Adipose tissue (tissue), 3 donors: ENCODE data around the gene PIK3R6. TPM values are rescaled to one million over a fixed set of nuclear protein-coding genes. Genes with fewer than 3 reads are reported as not detected.
"Not testable (repeated sequence)": the region's sequence is repeated elsewhere in the genome, so short reads cannot be mapped to it uniquely, and the experiment has no call there.

Experiments used
- H3K27ac ChIP-seq: one replicate; pipeline ENCODE4 v1.5.1; 2013; ENCODE audit warnings: low read depth, low read length
- WGBS, 3 donors: extraction: QIAGEN DNeasy Blood & Tissue Kit; methylation state at CpG; one replicate each; pipeline ENCODE4 v1.1.7; 2013; 5-methylcytosine and 5-hydroxymethylcytosine counted together
- polyA plus RNA-seq, 3 donors: library from polyadenylated mRNA; stranded (reverse); fragments of 200-250 nt; gene quantifications; one replicate each; pipeline ENCODE4 v1.2.3, GENCODE V29; 2013
- donor health status: healthy with polysubstance abuse.
- donor health status: Bipolar disorder and iron deficiency.
- donor health status: healthy.

PIK3R6 gene
- polyA plus RNA-seq, 3 donors = 0.09 to 0.54 TPM; not detected in 1

DNA sequence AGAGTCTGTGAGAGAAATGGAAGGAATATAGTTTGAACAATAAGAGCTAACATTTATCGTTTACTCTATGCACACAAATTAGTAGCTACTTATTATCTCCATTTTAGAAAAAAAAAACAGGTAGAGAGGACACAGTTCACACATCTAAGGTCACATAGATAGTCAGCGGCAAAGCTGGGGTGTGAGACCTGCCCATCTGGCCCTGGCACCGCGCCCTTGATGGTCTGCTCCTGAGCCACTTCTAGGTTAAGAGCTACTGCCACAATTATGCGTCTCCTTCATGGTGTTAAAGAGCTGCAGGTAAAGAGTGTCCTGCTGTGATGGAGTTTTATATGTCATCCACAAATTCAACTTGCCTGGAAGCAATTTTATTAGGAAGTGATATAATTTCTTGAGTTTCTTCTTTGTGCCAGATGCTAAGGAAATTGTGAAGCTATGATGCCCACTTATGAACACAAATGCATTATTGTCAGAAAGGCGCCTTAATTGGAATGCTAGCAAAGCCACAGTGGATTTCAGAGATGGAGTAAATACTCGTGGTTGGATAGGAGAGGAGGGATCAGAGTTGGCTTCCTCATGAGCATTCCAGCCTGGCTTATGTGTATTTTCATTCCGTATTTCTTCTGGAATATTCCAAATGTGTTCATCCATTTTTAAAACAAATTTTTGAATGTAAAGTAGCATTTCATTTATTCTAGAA lies 47.0 kb downstream of the PIK3R6 start:
- H3K27ac ChIP-seq = no peak overlapping the region
- 59 to 87% (median 78%) methylated on average over 8 of the region's 8 CpGs for WGBS, 3 donors

DNA sequence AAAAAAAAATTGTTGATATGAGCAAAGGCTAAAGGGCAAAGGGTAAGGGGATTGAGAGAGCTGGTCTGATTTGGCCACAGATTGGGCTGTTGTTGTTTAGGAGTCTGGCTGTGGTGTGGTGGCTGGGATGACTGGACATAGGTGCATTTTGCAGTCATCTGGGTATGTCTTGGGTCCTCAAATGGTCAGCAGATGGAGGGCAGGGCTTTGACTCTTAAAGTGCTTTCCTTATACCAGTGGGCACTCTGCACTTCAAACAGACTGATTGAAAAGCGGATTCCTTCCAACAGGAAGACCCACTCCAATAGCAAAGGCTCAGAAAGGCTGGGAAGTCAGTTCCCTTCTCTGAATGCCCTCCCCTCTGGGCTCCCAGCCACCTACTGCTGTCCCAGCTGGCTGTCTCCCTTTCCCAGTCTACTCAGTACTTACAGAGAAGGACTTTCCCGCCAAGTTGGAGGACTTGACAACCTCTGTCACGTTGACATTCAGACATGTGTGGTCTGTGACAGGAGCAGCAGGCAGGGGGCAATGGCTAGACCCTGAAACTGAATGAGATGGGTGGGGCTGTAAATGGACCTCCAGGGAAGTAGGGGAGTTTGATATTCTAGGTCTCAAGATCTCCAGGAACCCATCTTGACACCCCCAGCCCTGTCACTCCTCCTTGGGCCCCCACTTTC lies 48.7 kb downstream of the PIK3R6 start:
- 37 to 64% (median 57%) methylated on average over 3 of the region's 3 CpGs for WGBS, 3 donors
- H3K27ac ChIP-seq = no peak overlapping the region

DNA sequence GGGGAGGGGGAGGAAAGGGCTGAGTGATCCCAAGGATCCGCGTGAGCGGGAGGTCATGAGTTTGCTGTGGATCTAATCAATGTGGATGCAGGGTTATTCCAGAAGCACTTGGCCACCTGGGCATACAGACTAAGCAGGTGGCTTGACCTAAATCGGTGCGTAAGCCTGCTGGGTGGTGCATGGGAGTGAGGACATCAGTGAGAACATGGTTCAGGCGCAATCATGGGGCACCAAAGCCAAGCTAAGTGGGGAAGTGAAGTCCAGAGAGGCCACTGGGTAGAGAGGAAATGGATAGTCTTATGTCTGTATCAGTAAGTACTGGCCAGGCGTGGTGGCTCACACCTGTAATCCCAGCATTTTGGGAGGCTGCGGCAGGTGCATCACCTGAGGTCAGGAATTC lies 49.4 kb downstream of the PIK3R6 start:
- 80 to 97% (median 95%) methylated on average over 8 of the region's 8 CpGs for WGBS, 3 donors
- no peak overlapping the region for H3K27ac ChIP-seq

DNA sequence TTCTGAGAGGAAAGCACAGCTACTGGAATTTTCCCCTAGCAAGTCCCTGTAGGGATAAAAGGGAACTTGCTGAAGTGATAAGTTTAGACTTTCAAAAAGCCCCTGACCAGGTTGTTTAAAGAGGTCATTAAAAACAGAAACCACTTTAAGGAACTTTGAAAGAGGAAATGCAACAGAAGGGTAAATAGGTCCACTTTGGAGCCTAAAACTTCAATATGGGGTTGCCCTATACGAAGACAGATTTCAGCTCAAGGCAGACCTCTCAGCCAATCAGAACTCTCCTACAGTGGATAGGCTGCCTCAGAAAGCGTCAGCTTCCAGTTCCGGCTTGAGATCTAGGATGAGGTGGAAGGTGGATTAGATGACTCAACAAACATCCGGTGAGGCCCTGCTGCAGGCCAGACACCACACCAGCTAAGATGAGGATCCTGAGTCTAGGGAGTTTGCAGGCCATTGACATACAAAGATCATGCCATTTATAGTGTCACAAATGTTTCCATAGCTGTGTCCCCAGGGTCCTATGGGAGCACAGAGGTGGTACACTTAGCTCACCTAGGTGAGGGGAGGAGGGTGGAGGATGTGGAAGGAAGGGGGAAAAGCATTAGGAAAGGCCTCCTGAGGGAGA lies 60.4 kb downstream of the PIK3R6 start:
- no peak overlapping the region for H3K27ac ChIP-seq
- WGBS, 3 donors = 60 to 84% (median 62%) methylated on average over 4 of the region's 4 CpGs

DNA sequence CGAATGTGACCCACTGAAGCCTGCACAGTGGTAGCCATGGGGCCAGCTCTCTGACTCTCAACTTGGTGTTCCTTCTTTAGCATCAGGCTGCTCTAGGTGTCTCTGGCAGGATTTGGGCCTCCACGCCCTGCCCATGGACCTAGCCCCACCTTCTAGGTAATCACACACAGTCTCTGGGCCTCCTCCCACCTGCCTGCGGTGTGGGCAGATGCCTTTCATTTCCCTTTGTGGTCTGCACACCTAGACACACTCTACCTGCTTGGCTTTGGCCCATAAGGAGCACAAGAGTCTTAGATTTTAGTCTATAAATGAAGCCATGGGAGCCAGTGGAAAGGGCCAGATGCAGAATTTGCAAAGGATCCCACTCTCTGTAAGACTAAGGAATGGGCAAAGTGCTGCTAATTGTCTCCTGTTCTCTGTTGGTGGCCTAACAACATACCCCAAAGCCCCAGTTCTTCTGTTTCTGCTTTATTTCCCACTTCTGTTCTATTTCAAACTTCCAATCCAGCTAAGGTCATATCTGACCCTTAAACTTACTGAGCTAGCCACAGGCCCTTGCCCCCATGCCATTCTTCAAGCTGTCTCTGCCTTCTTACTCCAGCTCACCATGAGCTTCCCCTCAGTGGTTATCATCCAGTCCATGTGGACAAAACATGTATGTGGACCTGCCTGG lies 61.1 kb downstream of the PIK3R6 start:
- H3K27ac ChIP-seq = no peak overlapping the region
- 84 to 93% (median 86%) methylated on average over 3 of the region's 3 CpGs for WGBS, 3 donors

DNA sequence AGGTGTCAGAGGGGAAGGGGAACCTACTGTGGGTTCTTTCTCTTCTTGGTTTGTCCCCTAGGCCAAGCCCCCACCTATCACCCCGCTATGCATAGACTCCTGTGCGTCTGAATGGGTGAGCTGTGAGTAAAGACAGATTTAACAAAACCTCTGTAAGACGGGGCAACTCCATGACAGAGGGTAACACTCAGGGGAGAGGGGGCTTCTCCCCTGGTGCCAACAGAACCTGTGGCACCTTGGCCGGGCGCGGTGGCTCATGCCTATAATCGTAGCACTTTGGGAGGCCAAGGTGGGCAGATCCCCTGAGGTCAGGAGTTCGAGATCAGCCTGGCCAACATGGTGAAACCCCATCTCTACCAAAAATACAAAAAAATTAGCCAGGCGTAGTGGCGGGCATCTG lies 62.1 kb downstream of the PIK3R6 start:
- WGBS, 3 donors = 90 to 95% (median 91%) methylated on average over 10 of the region's 10 CpGs
- not testable (repeated sequence) for H3K27ac ChIP-seq

DNA sequence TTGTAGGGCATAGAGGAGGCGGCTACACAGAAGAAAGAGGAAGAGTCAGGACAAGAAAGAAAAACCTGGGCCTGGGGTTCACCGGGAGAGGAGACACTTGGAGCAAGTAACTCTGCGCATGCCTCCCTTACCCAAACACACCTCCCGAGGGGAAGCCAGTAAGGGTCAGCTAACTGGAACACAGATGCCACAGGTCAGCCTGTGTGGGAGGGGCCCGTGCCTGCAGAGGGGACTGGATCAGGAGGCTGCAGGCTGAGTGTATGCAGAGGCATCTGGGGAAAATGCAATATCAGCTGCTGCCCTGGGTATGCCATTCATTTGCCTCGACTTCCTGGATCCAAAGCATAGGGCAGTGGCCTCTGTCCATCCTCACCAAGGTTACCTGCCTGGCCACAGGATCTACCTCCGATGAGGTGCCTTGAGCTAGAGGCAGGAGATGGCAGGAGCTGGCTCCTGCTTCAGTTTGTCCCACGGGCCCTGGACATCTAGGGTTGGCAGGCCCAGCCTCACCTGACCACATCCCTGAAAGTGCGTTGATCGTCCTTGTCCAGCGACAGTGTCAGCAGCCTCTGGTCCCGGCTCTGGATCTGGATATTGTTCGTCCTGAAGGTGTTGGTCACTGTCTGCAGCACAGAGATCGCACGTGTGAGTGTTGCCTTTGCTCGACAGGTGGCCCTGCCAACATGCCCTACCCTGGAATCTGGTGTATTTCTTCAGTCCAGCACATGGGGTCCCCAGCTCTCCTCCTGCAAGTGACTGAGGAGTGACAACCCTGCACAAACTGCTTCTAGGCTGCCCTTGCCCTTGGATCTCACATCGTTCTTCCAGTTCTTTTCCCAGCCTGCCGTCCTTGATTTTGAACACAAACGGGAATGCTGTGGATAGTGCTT lies 63.7 kb downstream of the PIK3R6 start:
- 60 to 84% (median 81%) methylated on average over 19 of the region's 19 CpGs for WGBS, 3 donors
- no peak overlapping the region for H3K27ac ChIP-seq

DNA sequence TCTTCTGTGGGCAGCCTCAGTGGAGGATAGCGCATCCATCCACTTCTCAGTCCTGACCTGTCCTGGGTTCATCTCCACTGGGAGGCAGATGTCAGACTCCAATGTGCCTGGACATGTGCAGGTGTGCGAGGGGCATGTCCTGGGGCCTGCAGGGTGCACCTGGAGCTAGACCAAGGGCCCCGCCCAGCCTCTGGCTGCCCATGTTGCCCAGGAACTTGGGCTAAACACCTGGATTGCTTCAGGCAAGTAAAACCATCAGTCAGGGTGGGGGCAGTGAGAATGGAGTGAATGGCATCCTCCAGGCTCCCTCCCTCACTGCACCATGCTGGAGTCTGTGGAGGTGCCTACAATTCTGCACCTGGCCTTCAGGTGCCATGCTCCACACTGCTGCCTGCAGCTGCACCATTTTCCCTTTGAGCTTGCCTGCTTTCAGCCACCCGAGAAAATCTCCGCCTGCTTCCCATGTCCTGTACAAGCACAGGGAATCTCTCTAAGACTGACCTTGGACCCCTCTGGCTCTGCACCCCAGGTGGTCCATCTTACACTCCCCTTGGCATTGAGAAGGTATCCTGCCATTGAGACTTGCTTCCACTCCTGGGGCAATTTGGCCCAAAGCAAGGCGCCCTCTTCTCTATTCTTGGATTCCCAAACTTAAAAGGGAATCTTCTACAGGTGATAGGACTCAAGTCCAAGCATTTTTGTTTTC lies 66.2 kb downstream of the PIK3R6 start:
- WGBS, 3 donors = 91% methylated on average over 6 of the region's 6 CpGs
- no peak overlapping the region for H3K27ac ChIP-seq

DNA sequence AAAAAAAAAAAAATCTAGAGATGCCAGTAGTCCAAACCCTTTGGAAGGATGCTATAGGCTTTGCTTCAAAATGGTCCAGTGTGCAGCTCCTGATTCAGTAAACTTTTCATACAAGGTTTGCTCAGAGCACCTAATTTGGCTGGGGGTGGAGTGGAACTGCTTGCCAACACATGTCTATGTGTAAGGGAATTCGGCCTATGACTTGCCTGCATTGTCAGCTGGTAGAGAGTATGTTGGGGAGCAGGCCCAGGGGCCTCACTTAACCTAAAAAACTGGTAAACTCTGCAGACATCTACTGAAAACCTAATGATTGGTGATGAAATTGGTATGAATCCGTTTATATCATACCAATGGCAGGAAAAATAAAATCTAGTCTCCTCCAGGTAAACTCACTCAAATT lies 66.8 kb downstream of the PIK3R6 start:
- 84 to 87% (median 87%) methylated on average over 2 of the region's 2 CpGs for WGBS, 3 donors

DNA sequence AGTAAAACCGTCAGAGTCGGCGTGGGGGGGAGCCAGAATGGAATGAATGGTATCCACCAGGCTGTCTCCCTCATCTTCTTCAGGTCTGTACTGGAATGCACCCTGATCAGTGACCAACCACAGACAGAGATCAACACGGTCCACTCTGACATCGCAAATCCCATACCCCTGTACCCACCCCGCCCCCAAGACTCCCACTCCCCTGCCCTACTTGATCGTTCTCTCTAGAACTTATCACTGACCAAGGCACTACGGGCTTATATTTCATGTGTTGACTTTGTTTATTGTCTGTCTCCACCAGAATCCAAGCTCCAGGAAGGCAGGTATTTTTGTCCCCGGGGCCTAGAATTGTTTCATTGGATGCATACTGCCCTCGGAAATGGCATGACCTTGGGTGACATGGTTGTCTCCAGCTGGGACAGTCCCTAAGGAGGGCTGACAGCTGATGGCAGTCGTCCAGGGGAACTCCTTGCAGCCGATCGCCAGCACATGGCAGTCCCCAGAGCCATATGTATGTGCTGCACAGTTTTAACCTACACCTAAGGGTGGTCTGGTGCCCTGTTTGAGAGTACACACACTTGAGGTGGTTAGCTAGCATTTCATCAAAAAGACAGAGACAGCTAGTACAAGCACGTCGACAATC lies 67.8 kb downstream of the PIK3R6 start:
- no peak overlapping the region for H3K27ac ChIP-seq
- WGBS, 3 donors = 39 to 63% (median 59%) methylated on average over 15 of the region's 15 CpGs

More for the DNA sequence above, 66.8 kb downstream of the PIK3R6 start:
- H3K27ac ChIP-seq = no peak overlapping the region

DNA sequence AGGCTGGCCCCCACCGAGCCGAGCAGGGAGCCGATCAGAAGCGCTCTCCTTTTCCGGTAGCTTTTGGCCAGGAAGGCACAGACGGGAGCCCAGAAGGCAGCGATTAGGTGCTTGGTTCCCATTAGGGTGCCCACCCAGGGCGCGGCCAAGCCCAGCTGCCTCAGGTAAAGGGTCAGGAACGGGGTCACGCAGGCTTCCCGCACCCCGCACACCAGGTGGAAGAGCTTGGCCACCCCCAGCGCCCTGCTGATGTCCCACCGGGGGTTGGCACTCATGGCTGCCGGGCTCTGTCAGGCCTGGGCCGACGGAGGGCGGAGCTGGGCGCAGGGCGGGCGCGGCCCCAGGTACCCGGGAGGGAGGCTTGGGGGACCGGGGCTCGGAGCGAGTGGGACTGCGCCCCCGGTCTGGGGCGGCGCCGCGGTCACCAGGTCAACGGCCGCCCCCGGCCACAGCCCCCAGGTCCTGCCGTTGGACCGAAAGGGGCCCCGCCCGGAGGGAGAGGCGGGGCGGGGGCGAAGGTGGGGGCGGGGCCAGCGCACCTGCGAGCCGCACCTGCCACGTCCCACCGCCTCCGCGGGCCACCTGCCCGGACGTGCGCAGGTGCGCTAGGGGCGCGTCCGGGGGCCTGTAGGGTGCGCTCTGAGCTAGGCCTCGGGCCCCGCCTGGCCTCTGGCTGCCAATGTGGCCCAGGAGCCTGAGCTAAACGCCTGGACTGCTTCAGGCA lies 68.5 kb downstream of the PIK3R6 start, which contains the start of gene MFSD6L:
Gene MFSD6L (minus strand): TSS at position 520 of the 724 bp plus-strand sequence. CDS start 245 bp downstream, at position 275.
- no peak within 1 kb of the TSS for H3K27ac ChIP-seq
- 19 to 39% (median 37%) methylated on average over 41 to 62 of the region's 62 CpGs for WGBS, 3 donors

DNA sequence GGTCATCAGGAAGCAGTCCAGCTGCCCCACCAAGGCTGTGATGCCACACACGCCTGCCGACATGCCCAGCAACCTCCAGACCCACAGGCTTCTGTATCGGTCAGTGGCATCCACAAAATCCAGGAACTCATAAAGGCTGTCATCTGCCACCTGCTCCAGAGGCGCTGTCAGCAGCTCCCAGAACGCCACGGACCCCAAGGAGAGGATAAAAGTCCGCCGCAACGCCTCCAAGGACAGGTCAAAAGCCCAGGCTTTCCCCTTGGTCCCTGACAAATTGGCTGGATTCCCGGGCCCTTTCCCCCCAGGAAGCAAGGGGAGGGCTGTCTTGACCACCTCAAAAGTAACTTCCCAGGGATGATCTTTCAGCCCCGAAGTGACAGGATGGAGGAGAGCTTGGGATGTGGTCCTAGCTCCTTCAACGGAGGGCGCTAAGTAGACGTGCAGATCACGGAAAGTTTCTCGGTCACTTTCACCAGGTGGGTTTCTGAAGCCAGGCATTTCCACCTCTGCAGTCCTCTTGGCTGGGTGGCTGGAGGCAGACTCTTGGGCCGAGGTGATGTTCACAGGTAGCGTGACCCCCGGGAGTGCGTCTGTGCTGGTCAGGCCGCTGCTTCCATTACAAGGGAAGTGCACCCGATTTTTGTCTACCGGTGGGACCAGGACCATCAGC lies 69.2 kb downstream of the PIK3R6 start:
- no peak overlapping the region for H3K27ac ChIP-seq
- 51 to 78% (median 75%) methylated on average over 23 of the region's 23 CpGs for WGBS, 3 donors

DNA sequence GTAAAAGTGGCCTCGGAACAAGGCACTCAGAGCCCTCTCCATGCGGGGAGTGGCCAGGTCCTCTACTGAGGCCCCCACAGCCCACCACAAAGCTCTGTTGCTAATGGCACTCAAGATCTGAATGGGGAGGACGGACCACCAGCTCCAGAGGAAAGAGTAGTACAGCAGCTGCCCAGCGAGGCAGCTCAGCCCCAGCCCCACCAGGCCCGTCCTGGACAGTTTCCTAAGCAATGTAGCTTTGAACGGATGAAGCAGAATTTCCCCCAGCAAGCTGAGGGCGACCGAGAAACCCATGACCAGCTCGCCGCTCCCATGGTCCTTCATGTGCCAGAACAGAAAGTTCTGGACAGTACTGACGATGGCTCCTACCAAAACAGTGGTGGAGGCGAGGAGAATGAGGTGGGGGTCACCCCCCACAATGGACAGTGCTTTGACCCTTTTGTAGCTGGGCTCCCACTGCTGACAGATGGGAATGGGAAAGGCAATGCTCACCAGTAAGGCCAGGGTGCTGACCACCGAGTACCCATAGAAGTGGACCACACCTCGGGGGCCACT lies 69.8 kb downstream of the PIK3R6 start:
- H3K27ac ChIP-seq = no peak overlapping the region
- 87 to 89% (median 88%) methylated on average over 14 of the region's 14 CpGs for WGBS, 3 donors

DNA sequence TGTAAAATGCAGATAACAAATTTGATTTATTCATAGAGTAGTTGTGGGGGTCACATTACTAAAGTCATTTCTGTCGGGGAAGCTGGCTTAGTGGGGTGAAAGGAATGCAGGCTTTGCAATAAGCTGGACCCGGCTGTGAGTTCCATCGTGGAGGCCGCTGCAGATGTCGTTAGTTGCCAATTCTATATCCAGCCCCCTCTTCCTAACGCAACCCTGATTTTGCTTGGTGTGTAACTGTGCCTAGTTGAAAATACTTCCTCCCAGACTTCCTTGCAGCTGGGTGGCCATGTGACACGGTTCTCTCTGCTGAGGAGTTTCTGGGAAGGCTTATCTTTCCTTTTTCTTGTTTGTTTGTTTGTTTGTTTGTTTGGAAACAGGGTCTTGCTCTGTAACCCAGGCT lies 72.8 kb downstream of the PIK3R6 start:
- WGBS, 3 donors = 19 to 80% (median 20%) methylated on average over 7 of the region's 7 CpGs
- no peak overlapping the region for H3K27ac ChIP-seq

DNA sequence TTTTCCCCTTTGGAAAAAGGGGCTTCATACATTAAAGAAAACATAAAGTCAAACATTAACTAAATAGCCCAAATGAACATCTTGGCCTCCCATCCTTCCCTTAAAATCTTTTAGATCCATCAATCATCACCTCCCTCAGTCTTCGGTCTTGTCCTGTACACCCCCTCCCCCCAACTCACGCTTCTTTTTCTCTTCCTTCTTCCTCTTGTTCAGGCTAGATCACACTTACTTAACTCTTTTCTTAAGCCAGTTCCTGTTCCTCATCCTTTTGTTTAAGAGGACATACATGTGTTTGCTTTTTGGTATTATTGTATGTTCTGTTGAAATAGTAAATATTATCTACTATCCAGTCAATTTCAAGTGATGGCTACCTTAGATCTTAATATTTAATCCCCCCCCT lies 73.8 kb downstream of the PIK3R6 start:
- H3K27ac ChIP-seq = no peak overlapping the region
- WGBS, 3 donors = 28 to 71% (median 44%) methylated on average over 2 of the region's 2 CpGs

DNA sequence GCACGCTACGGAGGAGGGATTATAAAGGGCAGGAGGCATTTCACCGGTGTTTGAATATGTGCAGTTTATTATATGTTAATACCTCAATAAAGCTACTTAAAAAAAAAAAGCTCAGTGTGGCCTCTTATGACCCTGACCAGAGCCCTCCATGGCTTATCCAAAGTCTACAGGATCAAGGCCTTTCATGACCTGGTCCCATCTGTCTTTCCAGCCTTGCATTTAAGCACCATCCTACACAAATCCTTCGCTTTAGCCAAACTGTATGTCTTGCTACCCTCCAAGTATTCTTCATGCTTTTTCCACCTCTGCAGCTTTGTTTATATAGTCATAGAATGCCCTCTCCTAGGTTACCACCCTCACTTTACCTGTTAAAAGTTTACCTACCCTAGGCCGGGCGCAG lies 74.8 kb downstream of the PIK3R6 start:
- no peak overlapping the region for H3K27ac ChIP-seq

More for the DNA sequence above, 74.8 kb downstream of the PIK3R6 start:
- 65 to 84% (median 83%) methylated on average over 6 of the region's 6 CpGs for WGBS, 3 donors
